ENCODE results near the gene GRK5. TPM values are rescaled to one million over a fixed set of nuclear protein-coding genes. Genes with fewer than 3 reads are reported as not detected.

GRK5 gene
- total RNA-seq, 4 donors from 2014 or later = 6.2 to 12.5 (median 9.1) TPM

GRCh38 chr10:119401671-119402395 is 194.5 kb downstream of the GRK5 start:
- in situ Hi-C loops (cut with MboI; ENCODE audit: low sequenced_read_pairs in 4 of 4) (no loop called here), intact Hi-C loops (cut with DNase I; ENCODE audit: low total_unique reads) (loop anchor here (5.0 kb wide), 1 partner anchor 35 kb away; no protein-coding TSS in a partner anchor)
- ATAC-seq = peak; percentile 84 to 89
- H3K27ac ChIP-seq = peak overlapping the region; percentile 72 to 77 (median 74)
- no peak overlapping the region for H3K4me3 ChIP-seq
- TF ChIP-seq POLR2A (IDR thresholded peaks at IDR 0.05) = peak in 1 of 2 donors; percentile 12
- TF ChIP-seq, protein P1, sequence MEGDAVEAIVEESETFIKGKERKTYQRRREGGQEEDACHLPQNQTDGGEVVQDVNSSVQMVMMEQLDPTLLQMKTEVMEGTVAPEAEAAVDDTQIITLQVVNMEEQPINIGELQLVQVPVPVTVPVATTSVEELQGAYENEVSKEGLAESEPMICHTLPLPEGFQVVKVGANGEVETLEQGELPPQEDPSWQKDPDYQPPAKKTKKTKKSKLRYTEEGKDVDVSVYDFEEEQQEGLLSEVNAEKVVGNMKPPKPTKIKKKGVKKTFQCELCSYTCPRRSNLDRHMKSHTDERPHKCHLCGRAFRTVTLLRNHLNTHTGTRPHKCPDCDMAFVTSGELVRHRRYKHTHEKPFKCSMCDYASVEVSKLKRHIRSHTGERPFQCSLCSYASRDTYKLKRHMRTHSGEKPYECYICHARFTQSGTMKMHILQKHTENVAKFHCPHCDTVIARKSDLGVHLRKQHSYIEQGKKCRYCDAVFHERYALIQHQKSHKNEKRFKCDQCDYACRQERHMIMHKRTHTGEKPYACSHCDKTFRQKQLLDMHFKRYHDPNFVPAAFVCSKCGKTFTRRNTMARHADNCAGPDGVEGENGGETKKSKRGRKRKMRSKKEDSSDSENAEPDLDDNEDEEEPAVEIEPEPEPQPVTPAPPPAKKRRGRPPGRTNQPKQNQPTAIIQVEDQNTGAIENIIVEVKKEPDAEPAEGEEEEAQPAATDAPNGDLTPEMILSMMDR (IDR thresholded peaks at IDR 0.05 in 4 of 5, conservative IDR thresholded peaks at IDR 0.05 in 1 of 5) = no peak
- peak; percentile 68 to 84 for DNase-seq
- no peaks in the 10 kb centered on the region for H3K36me3 ChIP-seq
- H3K27me3 ChIP-seq = no peaks in the 10 kb centered on the region
- H3K9me3 ChIP-seq = no peaks in the 10 kb centered on the region
- peaks cover 3 to 7% of the 10 kb centered on the region in 2 donors for H3K4me1 ChIP-seq

DNA sequence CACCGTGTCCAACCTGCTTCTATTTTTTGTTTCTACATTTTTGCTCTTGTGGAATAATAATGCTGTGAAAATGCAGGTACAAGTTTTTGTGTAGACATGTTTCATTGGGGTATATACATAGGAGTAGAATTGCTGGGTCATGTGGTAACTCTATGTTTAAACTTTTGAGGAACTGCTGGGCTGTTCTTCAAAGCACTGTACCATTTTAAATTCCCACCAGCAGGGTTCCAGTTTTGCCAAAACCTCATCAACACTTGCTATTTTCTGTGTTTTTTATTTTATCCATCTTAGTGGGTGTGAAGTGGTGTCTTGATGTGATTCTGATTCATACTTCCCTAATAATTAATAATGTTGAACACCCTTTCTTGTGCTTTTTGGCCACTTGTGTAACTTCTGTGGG is 196.6 kb downstream of the GRK5 start:
- TF ChIP-seq, protein P1 (IDR thresholded peaks at IDR 0.05 in 4 of 5, conservative IDR thresholded peaks at IDR 0.05 in 1 of 5) = no peak
- no peak for TF ChIP-seq POLR2A (IDR thresholded peaks at IDR 0.05)
- intact Hi-C loops (cut with DNase I; ENCODE audit: low total_unique reads) = loop anchor here (5.0 kb wide), 1 partner anchor 37 kb away; no protein-coding TSS in a partner anchor
- in situ Hi-C loops (cut with MboI; ENCODE audit: low sequenced_read_pairs in 4 of 4) = no loop called here
- peak overlapping the region in 3 of 4 donors; percentile 21 to 72 (median 39) for H3K27ac ChIP-seq
- H3K4me3 ChIP-seq = no peak overlapping the region
- no peaks in the 10 kb centered on the region for H3K27me3 ChIP-seq
- peaks cover 3 to 12% of the 10 kb centered on the region in 2 donors for H3K4me1 ChIP-seq
- H3K9me3 ChIP-seq = no peaks in the 10 kb centered on the region
- H3K36me3 ChIP-seq = no peaks in the 10 kb centered on the region
- DNase-seq (no peak), ATAC-seq (no peak)

GRCh38 chr10:119404719-119405519 is 197.5 kb downstream of the GRK5 start:
- in situ Hi-C loops (cut with MboI; ENCODE audit: low sequenced_read_pairs in 4 of 4) = no loop called here
- Histone ChIP-seq H3K27ac (peak overlapping the region; percentile 42 to 72 (median 67)), H3K36me3 (no peaks in the 10 kb centered on the region), H3K27me3 (no peaks in the 10 kb centered on the region), H3K9me3 (no peaks in the 10 kb centered on the region), H3K4me3 (no peak overlapping the region), H3K4me1 (peaks cover 6 to 12% of the 10 kb centered on the region in 2 donors)
- intact Hi-C loops (cut with DNase I; ENCODE audit: low total_unique reads) = loop anchor here (5.0 kb wide), 1 partner anchor 38 kb away; no protein-coding TSS in a partner anchor
- ATAC-seq = no peak
- DNase-seq = no peak
- TF ChIP-seq, protein P1 (IDR thresholded peaks at IDR 0.05 in 4 of 5, conservative IDR thresholded peaks at IDR 0.05 in 1 of 5) = no peak
- no peak for TF ChIP-seq POLR2A (IDR thresholded peaks at IDR 0.05)

- in situ Hi-C loops (cut with MboI; ENCODE audit: low sequenced_read_pairs in 4 of 4) (no loop called here), intact Hi-C loops (cut with DNase I; ENCODE audit: low total_unique reads) (no loop called here)
- Histone ChIP-seq H3K4me3 (no peak overlapping the region), H3K27me3 (no peaks in the 10 kb centered on the region), H3K9me3 (no peaks in the 10 kb centered on the region), H3K27ac (peak overlapping the region; percentile 42 to 72 (median 67)), H3K4me1 (peaks cover 9 to 12% of the 10 kb centered on the region in 2 donors), H3K36me3 (no peaks in the 10 kb centered on the region)
- ATAC-seq = no peak
- DNase-seq = no peak
- TF ChIP-seq POLR2A (IDR thresholded peaks at IDR 0.05) = no peak
- TF ChIP-seq, protein P1 (IDR thresholded peaks at IDR 0.05 in 4 of 5, conservative IDR thresholded peaks at IDR 0.05 in 1 of 5) = no peak
Measured at GRCh38 chr10:119405520-119405807, 198.1 kb downstream of the GRK5 start.
